Measurements from ENCODE around the gene TRIM43B.

- TF ChIP-seq, protein P1, sequence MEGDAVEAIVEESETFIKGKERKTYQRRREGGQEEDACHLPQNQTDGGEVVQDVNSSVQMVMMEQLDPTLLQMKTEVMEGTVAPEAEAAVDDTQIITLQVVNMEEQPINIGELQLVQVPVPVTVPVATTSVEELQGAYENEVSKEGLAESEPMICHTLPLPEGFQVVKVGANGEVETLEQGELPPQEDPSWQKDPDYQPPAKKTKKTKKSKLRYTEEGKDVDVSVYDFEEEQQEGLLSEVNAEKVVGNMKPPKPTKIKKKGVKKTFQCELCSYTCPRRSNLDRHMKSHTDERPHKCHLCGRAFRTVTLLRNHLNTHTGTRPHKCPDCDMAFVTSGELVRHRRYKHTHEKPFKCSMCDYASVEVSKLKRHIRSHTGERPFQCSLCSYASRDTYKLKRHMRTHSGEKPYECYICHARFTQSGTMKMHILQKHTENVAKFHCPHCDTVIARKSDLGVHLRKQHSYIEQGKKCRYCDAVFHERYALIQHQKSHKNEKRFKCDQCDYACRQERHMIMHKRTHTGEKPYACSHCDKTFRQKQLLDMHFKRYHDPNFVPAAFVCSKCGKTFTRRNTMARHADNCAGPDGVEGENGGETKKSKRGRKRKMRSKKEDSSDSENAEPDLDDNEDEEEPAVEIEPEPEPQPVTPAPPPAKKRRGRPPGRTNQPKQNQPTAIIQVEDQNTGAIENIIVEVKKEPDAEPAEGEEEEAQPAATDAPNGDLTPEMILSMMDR (IDR thresholded peaks at IDR 0.05), result no peak
- no peak for TF ChIP-seq POLR2A (IDR thresholded peaks at IDR 0.05)
These were observed 16.3 kb upstream of the TRIM43B start for GRCh38 chr2:95500854-95501253.
